Measurements from ENCODE around the gene TRAPPC14.

DNA sequence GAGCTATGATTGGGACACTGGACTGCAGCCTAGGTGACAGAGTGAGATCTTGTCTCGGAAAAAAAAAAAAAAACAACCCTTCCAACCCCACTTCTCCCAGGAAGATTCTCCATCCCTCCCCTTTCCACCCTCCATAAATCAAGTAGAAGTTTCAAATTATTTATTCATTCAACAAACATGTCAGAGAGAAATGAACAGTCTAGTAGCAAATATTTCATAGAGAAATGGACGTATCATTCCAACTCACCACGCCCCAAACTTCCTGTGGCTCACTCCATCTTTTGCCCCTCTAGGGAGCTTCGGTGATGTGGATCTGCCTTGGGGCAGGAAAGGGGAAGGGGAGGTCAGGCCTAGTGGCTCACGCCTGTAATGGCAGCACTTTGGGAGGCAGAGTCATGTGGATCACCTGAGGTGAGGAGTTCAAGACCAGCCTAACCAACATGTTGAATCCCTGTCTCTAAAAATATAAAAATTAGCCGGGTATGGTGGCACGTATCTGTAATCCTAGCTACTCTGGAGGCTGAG, 638 bp upstream of the TRAPPC14 start:
- no peak for TF ChIP-seq CTCF (IDR thresholded peaks at IDR 0.05)
- no peak for TF ChIP-seq POLR2A (IDR thresholded peaks at IDR 0.05)
